ENCODE results near the gene FGD2.

Gene FGD2

GRCh38 chr6:37061157-37061804 is 55.8 kb downstream of the FGD2 start:
- DNase-seq: no peak

GRCh38 chr6:37062424-37062823 is 57.0 kb downstream of the FGD2 start:
- no peak for DNase-seq

- DNase-seq: no peak
These were observed 63.2 kb downstream of the FGD2 start for GRCh38 chr6:37068356-37069270.

- DNase-seq: no peak
These were observed 64.2 kb downstream of the FGD2 start for GRCh38 chr6:37069639-37070038.

GRCh38 chr6:37072526-37072925 is 67.1 kb downstream of the FGD2 start:
- no peak for DNase-seq

- no peak for DNase-seq
These were observed 68.8 kb downstream of the FGD2 start for GRCh38 chr6:37074053-37074827.

GRCh38 chr6:37077191-37077904 is 71.9 kb downstream of the FGD2 start:
- no peak for DNase-seq

GRCh38 chr6:37077905-37078296 is 72.4 kb downstream of the FGD2 start:
- peak; percentile 88 for DNase-seq

Measured in eye (tissue), 1 donor.